ENCODE data around the gene TRIM22.

TRIM22 gene

GRCh38 chr11:5684036-5684645, 5.4 kb upstream of the TRIM22 start:
- TF ChIP-seq YY1 (IDR thresholded peaks at IDR 0.05; ENCODE audit: low read depth) (no peak), EP300 (IDR thresholded peaks at IDR 0.05; ENCODE audit: borderline replicate concordance) (no peak), FOXM1 (IDR thresholded peaks at IDR 0.05; ENCODE audit: borderline replicate concordance, low read depth) (no peak), RAD21 (IDR thresholded peaks at IDR 0.05; ENCODE audit: low read depth) (no peak), CEBPB (IDR thresholded peaks at IDR 0.05) (no peak), TAF1 (IDR thresholded peaks at IDR 0.05; ENCODE audit: low read depth) (no peak), REST (IDR thresholded peaks at IDR 0.05; ENCODE audit: low read depth) (no peak), EGR1 (IDR thresholded peaks at IDR 0.05) (no peak), NFIC (IDR thresholded peaks at IDR 0.05) (no peak), ZBTB7A (IDR thresholded peaks at IDR 0.05; ENCODE audit: low read depth) (no peak), CREB1 (IDR thresholded peaks at IDR 0.05; ENCODE audit: low read depth) (no peak), TEAD4 (IDR thresholded peaks at IDR 0.05) (no peak), TCF12 (IDR thresholded peaks at IDR 0.05; ENCODE audit: low read depth) (no peak)
- TF ChIP-seq, protein P1, sequence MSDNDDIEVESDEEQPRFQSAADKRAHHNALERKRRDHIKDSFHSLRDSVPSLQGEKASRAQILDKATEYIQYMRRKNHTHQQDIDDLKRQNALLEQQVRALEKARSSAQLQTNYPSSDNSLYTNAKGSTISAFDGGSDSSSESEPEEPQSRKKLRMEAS (IDR thresholded peaks at IDR 0.05), result no peak
- TF ChIP-seq, protein P2, sequence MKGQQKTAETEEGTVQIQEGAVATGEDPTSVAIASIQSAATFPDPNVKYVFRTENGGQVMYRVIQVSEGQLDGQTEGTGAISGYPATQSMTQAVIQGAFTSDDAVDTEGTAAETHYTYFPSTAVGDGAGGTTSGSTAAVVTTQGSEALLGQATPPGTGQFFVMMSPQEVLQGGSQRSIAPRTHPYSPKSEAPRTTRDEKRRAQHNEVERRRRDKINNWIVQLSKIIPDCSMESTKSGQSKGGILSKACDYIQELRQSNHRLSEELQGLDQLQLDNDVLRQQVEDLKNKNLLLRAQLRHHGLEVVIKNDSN (IDR thresholded peaks at IDR 0.05), result no peak

DNA sequence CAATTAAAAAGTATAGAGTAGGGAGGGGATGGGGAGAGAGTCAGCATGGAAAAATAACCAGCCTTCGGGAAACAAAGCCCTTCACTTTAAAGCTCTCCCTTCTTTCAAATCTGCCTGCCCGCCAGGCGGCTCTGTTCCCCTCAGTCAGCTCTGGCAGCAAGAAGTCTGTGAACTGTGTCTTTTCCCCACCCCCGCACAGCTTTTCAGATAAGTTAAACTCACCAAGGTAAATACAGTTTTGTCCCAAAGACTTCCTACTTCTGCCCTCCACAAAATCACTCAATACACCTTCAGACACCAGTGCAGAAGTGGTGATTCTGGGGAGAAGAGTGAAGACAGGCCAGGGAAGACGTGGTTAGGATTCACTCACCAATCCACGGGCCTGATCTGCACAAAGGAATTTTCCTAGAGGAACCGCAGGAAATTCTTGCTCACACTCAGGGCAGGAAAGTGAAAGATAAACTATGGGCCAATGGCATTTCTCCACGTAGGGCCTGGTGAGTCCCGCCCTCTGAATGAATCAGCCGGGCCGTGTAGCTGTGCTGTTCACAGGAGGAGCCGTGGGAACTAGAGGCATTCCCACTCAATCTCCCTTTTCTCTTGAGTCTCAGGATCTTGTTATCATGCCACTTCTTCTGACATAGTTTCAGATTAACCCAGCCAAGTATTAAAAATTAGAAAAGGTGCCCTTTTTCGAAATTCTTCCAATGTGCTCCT, 4.8 kb upstream of the TRIM22 start, which contains the start of gene TRIM5:
Gene TRIM5, minus strand, starts transcription at position 429 of the 717 bp plus-strand sequence. CDS start 4,897 bp downstream, outside the sequence.
- TF ChIP-seq, protein P2 (IDR thresholded peaks at IDR 0.05), result no peak
- no peak for TF ChIP-seq EP300 (IDR thresholded peaks at IDR 0.05; ENCODE audit: borderline replicate concordance)
- TF ChIP-seq FOXM1 (IDR thresholded peaks at IDR 0.05; ENCODE audit: borderline replicate concordance, low read depth), result no peak
- TF ChIP-seq NFIC (IDR thresholded peaks at IDR 0.05), result no peak
- TF ChIP-seq REST (IDR thresholded peaks at IDR 0.05; ENCODE audit: low read depth), result no peak
- no peak for TF ChIP-seq CREB1 (IDR thresholded peaks at IDR 0.05; ENCODE audit: low read depth)
- TF ChIP-seq TAF1 (IDR thresholded peaks at IDR 0.05; ENCODE audit: low read depth), result no peak
- TF ChIP-seq RAD21 (IDR thresholded peaks at IDR 0.05; ENCODE audit: low read depth), result peak; percentile 58
- TF ChIP-seq ZBTB7A (IDR thresholded peaks at IDR 0.05; ENCODE audit: low read depth), result no peak
- TF ChIP-seq, protein P1 (IDR thresholded peaks at IDR 0.05), result peak; percentile 35; the same call in 1 of the 2 replicates
- TF ChIP-seq TEAD4 (IDR thresholded peaks at IDR 0.05), result peak; percentile 55
- TF ChIP-seq EGR1 (IDR thresholded peaks at IDR 0.05), result peak; percentile 77
- no peak for TF ChIP-seq YY1 (IDR thresholded peaks at IDR 0.05; ENCODE audit: low read depth)
- TF ChIP-seq TCF12 (IDR thresholded peaks at IDR 0.05; ENCODE audit: low read depth), result no peak
- TF ChIP-seq CEBPB (IDR thresholded peaks at IDR 0.05), result no peak

DNA sequence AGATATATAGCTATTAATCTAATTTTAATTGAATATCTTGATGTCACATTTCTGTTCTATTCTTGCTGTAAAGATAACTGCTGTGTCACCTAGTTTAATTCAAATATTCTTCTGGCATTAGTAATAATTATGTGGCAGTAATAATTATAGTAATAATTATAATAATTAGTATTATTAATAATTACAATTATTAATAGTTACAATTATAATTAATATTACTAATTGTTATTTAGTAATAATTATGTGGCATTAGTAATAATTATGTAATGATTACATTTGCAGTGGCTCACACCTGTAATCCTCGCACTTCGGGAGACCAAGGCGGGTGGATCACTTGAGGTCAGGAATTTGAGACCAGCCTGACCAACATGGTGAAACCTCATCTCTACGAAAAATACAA, 3.2 kb upstream of the TRIM22 start:
- TF ChIP-seq EGR1 (IDR thresholded peaks at IDR 0.05) (no peak), TAF1 (IDR thresholded peaks at IDR 0.05; ENCODE audit: low read depth) (no peak), EP300 (IDR thresholded peaks at IDR 0.05; ENCODE audit: borderline replicate concordance) (no peak)
- TF ChIP-seq, protein P2 (IDR thresholded peaks at IDR 0.05), result no peak
- TF ChIP-seq, protein P1 (IDR thresholded peaks at IDR 0.05), result no peak

GRCh38 chr11:5688482-5688881, 1.1 kb upstream of the TRIM22 start:
- TF ChIP-seq FOXM1 (IDR thresholded peaks at IDR 0.05; ENCODE audit: borderline replicate concordance, low read depth) (no peak), CEBPB (IDR thresholded peaks at IDR 0.05) (no peak), ZBTB7A (IDR thresholded peaks at IDR 0.05; ENCODE audit: low read depth) (no peak), TEAD4 (IDR thresholded peaks at IDR 0.05) (no peak), NFIC (IDR thresholded peaks at IDR 0.05) (no peak), EGR1 (IDR thresholded peaks at IDR 0.05) (no peak), EP300 (IDR thresholded peaks at IDR 0.05; ENCODE audit: borderline replicate concordance) (no peak), TAF1 (IDR thresholded peaks at IDR 0.05; ENCODE audit: low read depth) (no peak), TCF12 (IDR thresholded peaks at IDR 0.05; ENCODE audit: low read depth) (no peak), CREB1 (IDR thresholded peaks at IDR 0.05; ENCODE audit: low read depth) (no peak), YY1 (IDR thresholded peaks at IDR 0.05; ENCODE audit: low read depth) (no peak), REST (IDR thresholded peaks at IDR 0.05; ENCODE audit: low read depth) (no peak)
